Ishikawa (cell line): ENCODE data around the gene ENDOU.

ENCODE experiments used
- CEBPB ChIP-seq: IDR thresholded peaks from 2 replicates; pipeline ENCODE4 v1.6.1; 2012
- CREB1 ChIP-seq: IDR thresholded peaks from 2 replicates; pipeline ENCODE4 v1.6.1; 2012; ENCODE audit warnings: low read depth
- EP300 ChIP-seq: IDR thresholded peaks from 2 replicates; pipeline ENCODE4 v1.6.1; 2012; ENCODE audit warnings: borderline replicate concordance
- FOXM1 ChIP-seq: IDR thresholded peaks from 2 replicates; pipeline ENCODE4 v1.6.1; 2012; ENCODE audit warnings: low read depth, borderline replicate concordance
- REST ChIP-seq: IDR thresholded peaks from 2 replicates; pipeline ENCODE4 v1.6.1; 2012; ENCODE audit warnings: low read depth, mild to moderate bottlenecking
- YY1 ChIP-seq: IDR thresholded peaks from 2 replicates; pipeline ENCODE4 v1.6.1; 2012; ENCODE audit warnings: low read depth
- ZBTB7A ChIP-seq: IDR thresholded peaks from 2 replicates; pipeline ENCODE4 v1.6.1; 2012; ENCODE audit warnings: low read depth

DNA sequence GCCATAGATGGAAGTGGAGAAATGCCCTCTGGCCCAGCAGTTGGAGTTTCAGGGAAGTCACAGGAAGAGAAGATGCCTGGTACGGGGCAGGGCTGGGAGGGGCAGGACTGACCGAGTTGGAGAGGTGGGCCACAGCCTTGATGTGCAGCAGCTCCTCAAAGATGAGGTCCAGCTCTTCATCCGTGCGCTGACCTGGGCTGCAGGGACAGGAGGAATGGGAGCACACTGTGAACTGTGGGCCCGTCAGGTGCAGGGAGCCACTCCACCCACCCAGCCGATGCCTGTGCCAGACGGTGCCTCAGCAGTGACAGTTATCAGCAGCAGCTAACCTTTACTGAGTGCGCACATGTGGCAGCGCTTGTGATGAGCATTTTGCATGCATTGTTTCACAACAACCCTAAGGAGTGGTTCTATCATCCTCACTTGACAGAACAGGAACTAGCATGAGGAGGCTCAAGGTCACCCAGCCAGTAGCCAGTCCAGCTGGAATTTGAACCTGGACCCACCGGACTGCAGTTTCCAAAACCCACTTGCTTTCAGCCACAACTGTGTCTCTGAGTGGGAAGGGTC, 25.0 kb upstream of the ENDOU start:
- TF ChIP-seq YY1 (no peak), EP300 (no peak), CREB1 (no peak), CEBPB (no peak), REST (no peak), ZBTB7A (no peak), FOXM1 (no peak)
